Mesenteric fat pad (tissue), 1 donor: ENCODE measurements around the gene FARS2. TPM values are rescaled to one million over a fixed set of nuclear protein-coding genes. Genes with fewer than 3 reads are reported as not detected.

Experiments
- DNase-seq: peaks from one replicate; pipeline ENCODE4 v3.0.0-alpha.2; 2020; ENCODE audit warnings: low spot score
- total RNA-seq: library from RNA; stranded (reverse); fragmentation: NEBNext Ultra II Directional; extraction: Animal tissue kit (Norgen Biotek cat#: 25700); gene quantifications from one replicate; pipeline ENCODE4 v1.2.1, GENCODE V29; 2021
- donor health status: DM: yes; HTN: yes; CAD: no.

The FARS2 gene
- total RNA-seq, 1 donor from 2014 or later: 13.3 TPM

DNA sequence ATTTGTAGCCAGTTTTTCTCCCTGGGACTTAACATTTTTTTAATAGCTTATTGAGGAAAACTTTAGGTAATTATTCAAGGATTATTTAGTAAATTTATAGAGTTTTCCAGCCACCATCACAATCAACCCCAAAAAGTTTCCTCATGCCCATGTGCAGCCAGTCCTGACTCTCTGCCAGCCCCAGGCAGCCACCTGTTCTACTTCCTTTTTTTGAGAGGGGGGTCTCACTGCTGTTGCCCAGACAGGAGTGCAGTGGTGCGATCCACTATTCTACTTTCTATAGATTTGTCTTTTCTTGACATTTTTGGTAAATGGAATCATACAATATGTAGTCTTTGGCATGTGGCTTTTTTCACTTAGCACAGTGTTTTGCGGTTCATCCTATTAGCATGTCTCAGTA, 200.1 kb downstream of the FARS2 start:
- DNase-seq: no peak

DNA sequence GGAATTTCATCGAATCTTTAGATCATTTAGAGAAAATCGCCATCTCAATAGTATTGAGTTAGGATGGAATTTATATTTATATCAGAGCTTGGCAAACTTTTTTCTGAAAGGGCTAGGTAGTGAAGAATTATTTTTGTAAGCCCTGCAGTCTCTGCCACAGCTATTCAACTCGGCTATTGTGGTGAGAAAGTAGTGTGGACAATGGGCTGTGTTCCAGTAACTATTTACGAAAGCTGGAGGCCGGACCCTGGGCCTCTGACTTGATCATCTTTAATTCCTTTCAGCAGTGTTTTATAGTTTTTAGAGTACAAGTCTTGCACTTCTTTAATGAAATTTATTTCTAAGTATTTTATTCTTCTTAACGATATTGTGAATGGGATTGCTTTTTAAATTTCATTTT, 201.5 kb downstream of the FARS2 start:
- no peak for DNase-seq

DNA sequence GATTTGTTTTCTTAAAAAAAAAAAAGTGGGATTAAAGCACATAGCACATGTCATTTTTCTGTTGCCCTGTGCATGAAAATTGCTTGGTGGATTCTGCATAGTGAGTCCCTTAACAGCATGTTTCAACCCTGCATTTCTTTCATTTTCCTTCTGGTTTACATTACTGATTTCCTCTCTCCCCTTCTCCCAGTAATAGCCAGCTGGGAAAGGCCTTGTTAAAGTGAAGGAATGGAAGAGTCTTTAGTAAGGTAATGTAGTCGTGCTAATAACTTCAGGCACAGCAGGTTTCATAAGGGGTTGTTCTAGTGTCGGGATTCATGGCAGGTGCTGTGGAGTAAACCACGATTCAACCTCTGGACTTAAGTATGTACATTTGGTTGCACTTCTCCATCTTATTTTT, 202.4 kb downstream of the FARS2 start:
- no peak for DNase-seq

DNA sequence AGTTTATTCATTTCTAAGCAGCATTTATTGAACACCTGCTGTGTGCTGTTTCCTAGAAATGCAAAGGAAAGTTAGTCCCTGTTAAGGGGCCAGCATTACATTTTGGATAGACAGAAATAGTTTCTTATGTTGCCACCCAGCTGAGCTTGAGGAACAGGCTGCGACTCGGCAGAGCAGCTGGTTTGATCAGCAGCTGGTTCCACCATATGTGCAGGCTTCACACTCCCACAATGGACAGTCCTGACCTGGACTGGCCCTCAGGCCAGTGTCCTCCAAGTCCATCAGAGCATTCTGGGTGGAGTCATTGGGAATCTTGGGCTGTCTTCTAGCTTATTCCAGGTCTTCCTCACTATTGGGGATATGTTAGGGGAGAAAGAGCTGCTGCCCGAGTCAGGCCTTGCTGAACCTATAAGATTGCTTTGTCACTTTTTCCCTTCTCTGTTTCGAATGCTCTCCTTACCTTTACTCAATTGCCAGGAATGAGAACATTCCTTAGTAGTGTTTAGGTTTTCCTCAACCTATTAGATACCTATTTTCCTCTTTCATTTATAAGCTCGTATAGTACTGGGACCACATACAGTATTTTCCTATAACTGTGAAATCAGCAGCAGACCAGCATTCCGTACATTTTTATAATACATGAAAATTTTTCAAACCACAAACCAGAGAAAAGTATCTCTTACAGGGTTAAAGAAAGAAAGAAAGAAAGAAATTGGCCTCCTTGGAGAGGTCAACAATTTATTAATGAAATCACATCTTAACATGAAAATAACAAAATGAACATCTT, 203.0 kb downstream of the FARS2 start:
- no peak for DNase-seq

DNA sequence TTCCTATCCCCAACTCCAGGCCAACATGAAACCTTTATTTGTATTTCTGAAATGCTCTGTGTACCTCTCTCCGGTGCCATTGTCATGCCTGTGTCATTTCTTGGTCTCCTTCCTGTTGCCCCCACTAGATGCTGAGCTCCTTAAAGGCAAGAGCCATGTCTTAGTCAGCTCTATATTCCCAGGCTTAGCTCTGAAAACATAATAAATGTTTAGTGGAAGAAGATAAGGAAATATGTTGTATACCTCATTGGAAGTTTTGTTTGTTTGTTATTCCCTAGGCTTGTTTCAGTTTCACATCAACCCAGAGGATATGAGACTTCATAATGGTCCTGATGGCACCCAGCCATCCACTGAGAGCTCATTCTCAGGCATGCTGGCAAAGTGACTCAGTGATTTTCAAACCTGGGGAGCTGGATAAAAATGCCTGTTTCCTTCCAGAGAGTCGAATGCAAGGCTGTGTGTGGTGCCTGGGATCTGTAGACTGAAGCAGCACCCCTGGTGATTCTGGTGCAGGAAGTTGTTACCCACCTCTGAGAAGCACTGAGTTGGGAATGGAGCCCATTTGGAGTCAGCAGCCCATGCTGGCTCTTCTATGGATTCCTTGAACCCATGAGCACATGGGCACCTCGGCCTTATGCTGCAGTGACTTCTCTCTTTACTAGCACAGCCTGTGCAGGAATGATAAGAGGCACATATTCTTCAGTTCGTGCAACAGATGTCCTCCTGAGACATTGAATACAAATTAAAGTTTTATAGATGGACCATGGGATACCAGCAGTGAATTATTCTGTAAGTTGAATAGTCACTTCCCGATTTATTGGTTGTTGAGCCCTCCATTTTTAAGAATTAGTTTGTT, 205.2 kb downstream of the FARS2 start:
- no peak for DNase-seq

DNA sequence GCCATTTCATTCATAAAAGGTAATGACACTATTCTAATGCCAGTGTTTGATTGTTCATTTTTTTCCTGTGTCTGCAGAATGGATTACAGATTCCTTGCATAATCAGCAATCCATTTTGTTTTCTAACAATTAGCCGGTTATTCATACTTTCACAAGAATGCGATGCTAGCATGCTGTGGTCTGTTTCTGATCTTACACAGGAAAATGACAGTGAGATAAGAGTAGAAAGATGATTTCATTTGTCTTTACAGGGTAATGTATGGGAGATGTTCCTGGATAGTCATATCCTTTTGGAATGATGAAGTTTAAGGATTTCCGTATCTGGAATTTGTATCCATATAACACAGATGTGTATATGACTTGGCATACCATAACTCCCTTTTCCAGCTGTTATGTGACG, 207.3 kb downstream of the FARS2 start:
- DNase-seq: no peak

DNA sequence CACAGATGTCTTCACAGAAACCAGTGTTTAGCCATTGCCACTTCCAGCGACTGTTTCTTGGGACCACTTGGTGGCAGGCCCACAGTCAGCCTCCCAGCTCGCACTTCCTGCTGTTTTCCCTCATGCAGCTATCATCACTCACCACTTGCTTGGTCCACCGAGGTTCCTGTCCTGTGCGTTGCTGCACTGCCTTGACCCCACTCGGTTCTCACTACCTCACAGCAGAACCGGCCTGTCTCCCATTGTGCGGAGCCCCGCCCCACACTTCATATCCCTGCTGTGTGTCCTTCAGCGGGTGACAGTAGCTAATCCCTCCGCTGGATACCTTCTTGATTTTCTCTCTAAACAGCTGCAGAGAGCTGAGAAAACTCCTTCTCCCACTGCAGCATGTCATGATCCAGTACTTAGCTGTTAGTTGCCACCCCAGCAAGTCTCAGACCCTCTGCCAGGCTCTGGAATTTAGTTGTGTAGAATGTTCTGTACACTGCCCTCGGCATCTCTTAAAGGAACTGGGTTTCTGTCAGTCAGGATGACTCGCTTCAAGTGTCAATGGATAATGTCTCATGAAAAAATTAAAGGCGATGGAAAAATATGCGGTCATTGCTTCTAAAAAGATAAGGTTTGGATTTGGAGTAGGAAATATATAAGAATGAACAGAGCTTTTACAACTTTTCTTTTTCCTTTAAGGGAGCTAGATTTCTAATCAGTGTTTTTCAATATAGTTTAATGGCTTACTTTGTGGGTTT, 208.0 kb downstream of the FARS2 start:
- no peak for DNase-seq

DNA sequence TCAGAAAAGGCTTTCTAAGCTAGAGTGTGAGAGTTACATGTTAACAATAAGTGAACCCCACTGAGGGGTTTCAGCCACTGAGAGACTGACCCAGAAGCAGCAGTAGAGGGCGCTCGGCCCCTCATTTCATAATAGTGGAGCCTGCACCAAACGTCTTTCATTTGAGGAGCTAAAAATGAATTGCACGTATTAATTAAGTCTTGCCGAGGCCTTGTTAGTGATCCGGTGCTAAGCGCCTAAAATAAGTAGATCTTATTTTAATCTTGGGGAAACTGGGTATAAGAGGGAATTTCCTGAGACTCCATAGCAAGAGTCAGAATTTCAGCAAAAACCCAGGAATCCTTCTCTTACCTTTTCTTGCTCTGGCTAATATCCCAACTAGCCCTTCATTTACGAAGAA, 209.7 kb downstream of the FARS2 start:
- DNase-seq: no peak

DNA sequence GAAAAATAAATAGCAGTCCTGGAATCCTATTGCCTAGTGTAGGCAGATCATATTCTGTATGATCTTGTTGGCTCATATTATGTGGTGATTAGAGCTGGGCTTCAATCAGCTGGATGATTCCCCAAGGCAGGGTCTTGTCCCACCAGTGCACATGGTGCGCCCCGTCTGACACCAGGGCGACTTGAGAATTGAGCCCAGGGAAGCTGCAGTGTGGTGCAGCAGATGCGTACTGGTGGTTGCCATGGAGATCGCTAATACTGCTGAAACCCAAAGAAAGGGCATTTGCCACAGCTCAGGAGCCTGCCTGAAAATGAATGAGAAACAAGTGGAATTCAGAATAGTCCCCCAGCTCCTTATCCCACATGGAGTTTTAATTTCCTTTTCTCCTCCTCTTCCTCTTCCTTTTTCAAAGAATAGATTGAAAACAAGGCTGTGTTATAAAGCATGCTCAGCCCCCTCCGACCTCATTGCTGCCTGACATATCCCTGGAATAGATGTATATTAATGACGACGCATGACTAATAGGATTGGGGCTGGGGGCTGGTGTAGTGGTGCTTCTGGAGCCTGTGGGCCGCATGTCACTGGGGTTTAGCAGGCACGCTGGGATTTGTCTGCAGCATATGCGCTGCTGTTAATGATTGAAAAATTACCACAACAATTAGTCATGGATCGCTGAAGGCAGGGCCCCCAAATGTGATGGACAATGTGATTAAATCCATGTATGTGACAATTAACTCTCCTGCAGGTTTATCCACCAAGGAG, 210.5 kb downstream of the FARS2 start:
- no peak for DNase-seq

DNA sequence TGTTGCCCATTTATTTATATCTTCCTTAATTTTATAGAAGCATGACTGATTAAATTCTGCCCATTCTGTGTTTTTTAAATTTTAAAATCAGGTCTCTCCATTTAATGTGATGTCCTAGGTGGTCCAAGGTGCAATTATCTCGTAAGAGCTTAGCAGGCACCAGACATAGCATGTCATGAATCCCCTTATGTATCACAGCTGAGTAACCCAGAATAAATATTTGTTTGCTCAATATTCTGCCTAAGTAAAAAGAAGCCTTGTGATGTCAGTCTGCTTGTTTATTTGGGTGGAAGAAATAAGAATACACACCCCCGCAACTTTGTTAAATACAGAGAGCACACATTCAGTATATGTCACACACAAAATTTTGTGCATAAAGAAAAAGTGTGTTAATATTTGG, 211.3 kb downstream of the FARS2 start:
- no peak for DNase-seq

DNA sequence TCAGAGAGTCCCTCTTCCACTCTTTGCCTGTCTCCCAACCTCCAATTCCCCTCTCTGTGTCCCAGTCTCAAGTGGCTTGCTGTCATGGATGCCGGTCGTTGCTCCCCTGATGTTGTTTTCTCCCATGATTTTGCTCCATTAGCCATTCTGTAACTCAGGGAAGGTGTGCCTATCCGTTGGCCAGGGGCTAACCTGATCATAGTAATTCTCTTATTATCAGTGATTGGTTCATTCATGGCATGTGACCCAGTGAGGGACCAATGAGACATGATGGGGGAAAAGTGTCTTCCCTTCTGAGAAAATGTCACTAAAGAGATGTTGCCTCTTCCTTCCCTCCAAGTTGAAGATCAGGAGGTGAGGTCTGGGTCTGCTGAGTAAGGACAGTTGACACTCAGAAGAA, 214.5 kb downstream of the FARS2 start:
- DNase-seq: no peak

DNA sequence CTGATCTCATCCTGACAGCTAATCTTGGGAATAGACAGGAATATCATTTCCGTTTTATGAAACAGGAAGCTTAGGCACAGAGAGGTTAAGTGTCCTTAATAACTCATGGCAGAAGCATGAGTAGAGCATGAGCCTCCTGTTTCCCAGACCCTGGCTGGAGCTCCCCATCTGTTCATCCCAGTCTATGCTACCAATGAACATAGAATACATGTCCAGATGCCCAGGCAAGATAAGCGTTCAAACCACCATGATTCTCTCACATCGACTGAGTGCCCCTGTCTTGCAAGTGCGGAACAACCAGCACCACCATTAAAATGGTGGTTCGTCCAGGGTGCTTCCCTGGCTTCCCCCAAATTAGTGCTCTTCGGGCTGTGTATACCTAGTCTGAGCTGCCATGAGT, 217.1 kb downstream of the FARS2 start:
- no peak for DNase-seq

DNA sequence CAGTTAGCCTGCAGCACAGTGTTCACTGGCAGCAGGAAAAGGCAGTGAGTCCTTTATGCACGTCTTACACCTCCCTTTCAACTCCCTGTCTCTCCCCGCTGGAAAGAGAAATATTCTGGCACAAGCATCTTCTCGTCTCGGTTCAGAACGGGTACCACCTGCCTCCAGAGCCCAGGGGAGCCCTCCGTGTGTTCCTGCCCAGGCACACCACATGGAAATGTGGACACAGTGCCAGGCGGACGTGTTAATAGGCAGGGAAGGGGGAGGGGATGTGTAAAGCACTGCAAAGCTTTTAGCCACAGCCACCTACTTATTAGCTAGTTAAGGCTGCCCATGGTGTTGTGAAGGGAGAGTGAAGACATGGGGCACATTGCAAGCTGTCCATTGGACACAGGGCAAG, 219.7 kb downstream of the FARS2 start:
- DNase-seq: no peak

DNA sequence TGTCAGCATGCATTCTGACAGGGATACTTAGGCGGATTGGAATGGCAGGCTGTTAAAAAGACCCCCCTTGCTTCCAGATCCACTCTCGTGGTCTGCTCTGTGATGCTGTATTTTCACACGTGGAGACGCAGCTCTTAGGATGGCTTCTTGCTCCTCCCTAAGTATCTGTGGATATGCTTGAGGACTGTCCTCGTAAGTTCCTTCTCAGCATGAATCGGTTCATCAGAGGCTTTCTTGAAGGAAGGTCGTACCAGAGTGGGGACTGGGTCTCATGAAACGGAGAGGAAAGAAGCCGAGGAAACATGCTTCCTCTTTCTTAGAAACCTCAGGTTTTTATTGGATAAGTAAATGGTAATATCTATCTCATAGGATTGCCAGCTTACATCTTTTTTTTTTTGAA, 220.4 kb downstream of the FARS2 start:
- DNase-seq: no peak

DNA sequence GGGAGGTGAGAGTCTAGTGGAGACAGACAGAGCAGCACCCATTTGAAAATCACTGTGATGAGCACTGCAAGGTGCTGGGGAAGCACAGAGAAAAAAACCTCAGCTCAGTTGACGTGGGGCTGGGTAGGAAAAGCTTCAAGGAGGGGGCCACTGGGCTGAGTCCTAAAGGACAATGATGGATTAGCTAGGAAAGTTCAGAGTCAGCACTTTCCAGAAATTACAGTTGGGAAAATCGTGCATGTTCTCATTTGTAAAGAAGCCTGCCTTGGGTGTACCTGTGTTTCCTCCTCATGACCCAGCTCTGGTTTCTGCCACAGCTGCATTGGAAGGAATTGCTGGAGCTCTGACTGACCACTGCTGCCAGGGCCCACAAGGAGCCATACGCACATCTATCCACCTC, 221.3 kb downstream of the FARS2 start:
- DNase-seq: no peak

DNA sequence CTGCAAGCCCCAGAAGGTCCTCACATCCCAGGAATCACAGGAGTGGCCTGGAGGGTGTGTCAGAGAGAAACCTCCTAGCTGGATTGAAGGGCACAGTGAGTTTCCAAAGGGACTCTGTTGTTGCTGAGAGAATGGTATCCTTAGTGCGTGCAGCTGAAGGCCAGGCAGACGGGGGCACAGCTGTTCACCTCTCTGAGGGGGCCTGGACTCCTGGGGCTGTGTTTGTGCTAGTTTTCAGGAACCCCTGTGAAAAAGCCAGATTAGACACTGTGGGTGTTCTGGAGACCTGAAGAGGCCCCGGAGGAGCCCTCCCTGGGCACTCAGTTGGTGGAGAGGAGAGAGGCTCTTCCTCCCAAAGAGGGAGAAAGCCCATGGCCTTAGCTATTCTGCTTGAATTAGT, 223.4 kb downstream of the FARS2 start:
- no peak for DNase-seq

DNA sequence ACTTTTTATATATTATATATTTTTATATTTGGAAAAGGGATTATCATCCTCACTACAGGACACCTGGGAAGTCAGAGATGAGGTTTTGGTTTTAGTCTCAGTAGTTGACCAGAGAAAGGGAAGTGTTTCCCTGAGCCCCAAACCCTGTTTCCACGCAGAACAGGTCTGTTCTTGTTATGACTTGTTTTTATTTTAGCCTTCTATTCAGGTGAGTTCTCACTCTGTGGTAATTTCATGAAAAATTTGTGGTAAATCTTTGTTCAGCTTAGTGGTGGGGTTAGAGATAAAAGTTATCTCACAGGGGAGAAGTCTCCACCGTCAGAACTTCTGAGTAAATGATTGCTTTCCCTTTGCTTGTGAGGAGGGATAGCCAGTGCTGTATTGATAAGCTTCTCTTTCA, 224.9 kb downstream of the FARS2 start:
- no peak for DNase-seq

DNA sequence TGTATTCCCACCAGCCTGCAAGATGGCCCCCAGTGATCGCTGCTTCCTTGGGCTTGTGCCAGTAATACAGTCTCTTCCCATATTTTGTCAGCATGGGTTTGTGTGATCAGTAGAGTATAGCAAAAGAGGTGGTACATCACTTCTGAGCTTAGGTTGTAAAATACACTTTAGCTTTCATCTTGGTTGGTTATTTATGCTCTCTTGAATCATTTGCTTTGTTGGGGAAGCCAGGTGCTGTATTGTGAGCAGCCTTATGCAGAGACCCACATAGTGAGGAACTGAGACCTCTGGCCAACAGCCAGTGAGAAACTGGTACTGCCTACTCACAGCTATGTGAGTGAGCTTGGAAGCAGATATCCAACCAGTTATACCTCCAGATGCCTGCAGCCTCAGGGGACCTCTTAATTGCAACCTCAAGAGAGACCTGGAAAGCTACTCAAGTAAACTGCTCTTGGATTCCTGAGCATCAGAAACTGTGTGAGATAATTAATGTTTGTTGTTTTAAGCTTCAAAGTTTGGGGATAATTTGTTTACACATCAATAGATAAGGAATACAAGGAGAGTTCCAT, 229.3 kb downstream of the FARS2 start:
- no peak for DNase-seq

DNA sequence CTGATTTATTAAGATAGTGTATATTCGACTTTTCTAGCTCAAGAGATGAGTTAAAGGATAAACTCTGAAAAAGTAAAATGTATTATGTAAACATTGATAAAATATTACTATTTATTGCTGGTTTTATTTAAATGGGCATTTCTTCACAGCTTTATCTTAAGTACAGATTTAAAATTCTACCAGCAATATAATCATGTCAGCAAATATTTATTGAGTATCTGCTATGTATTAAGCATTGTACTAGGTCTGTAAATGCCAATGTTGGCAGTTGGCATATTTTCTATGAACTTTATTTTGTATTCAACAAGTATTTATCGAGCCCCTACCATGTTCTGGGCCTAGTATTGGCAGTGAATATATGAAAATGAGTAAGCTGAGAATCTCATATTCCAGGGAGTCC, 231.0 kb downstream of the FARS2 start:
- no peak for DNase-seq

DNA sequence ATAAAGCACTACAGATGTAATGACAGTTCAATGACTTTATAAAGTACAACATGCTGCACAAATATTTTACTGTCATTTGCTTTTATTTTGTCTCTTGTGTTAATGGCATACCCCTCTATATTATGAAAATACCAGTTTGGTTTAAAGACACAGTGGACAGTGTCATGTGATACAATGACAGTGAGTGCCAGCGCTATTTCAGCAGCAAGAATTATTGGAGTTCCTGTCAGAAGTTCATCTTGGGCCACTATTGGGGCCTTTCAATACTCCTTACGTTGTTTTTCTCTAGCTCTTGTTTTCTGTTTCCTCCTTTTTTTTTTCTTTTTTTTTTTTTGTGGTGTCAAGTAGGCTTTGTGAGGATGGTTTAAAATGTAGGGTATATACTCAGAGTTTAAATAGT, 232.5 kb downstream of the FARS2 start:
- no peak for DNase-seq
